ENCODE measurements around the gene RAD51B.
A peak's percentile ranks its signal among the peaks of the same experiment; 100 is the strongest.

RAD51B gene

DNA sequence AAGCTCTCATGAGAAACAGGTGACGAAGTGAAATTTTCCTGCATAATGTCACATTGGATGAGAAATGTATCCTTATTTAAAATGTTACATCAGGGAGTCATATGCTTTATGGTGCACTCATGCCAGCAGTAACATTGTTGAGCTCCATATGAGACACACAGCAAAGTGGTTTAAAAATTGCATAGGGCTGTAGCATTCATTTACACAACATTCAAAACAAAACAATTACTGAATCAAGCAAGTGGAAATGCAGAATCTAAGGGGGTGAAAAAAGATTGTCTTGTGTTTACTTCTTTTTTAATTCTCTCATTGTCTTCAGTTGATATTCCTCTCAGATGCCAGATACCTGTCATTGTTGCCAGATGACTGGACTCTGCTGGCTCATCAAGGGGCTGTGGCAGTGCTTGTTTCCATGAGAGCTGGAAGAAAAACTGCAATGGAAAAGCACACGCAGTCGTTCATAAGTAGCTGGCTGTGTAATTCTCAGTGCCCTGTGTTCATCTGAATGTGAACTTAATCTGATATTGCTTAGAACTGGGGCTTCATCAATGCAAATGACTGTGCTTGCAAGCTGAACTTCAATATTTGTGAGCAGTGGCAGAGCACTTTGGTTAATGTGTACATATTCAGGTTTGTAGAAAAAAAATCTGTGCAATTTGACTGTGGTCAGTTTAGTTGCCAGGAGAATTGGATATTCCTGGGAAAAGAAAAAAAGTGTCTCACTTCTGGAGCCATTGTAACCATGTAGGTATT lies 305.6 kb downstream of the RAD51B start:
- no peak for DNase-seq

DNA sequence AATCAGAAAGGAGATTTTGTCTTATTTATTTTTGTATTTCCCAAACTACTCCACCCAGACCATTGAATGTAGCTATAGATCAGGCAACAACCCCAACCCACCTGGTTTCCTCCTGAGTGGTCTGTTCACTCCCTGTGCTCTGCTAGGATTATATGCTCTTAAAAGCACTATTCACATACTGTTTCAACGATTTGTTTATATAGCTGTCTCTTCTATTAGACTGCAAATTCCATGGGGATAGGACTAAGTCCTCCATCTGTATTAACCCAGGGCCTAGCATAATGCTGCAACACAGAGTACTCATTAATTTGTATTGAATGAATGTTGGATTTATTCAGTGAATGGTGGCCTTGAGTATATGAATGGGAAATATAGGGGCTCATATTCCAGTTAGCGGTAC lies 307.6 kb downstream of the RAD51B start:
- DNase-seq: no peak

DNA sequence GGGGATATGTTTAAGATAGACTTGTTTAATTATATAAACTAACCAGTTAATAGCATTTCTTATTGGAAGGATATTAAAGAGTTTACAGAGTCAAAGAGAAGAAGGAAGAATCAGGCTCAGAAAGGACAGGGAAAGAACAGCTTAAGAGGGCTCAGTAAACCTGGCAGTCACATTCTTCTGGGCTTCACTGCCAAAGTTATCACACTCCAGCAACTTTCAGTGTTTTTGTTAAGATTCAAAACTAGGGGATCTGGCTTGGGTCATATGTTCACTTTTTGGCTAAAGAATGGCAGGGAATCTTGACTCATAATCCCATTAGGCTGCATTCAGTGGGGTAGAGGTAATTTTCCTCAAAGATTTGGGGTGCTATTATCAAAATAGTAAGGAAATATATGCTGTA lies 312.3 kb downstream of the RAD51B start:
- no peak for DNase-seq

DNA sequence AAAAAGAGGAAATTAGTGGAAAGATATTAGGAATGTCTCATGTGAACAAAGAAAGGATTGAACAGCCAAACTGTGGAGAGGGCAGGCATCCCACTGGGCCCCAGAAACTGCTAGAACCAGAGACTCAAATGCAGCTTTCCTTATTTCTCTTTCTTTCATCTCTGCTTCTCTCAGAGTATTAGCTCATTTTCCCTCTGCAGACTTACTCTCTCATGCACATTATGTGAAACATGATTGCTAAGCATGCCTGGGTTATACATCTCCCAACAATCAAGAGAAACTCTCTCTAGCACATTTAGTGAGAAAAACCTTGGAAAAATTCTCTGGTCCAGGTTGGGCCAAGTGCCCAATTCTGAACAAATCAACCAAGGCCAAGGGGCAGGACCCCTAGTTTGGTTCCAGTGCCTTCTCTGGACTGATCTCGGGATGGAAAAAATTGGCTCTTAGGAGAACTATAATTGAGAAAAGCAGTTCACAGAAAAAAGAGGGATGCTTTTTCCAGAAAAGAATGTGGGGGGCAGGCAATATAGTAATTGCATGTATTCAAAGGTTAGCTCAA lies 313.1 kb downstream of the RAD51B start:
- DNase-seq: no peak

DNA sequence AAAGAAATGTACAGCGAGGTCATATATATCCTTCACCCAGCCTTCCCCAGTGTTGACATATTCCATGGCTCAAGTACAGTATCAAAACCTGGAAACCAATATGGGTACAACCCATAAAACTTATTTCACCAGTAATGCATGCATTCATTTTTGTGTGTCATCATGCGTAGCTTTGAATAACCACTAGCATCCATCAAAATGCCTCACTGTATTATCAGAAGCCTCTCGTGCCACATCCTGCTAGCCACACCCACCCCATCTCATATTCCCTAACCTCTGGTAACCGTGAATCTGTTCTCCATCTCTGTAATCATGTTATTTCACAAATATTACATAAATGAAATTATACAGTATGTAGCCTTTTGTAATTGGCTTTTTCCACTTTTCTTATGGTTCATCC lies 314.3 kb downstream of the RAD51B start:
- DNase-seq: no peak

DNA sequence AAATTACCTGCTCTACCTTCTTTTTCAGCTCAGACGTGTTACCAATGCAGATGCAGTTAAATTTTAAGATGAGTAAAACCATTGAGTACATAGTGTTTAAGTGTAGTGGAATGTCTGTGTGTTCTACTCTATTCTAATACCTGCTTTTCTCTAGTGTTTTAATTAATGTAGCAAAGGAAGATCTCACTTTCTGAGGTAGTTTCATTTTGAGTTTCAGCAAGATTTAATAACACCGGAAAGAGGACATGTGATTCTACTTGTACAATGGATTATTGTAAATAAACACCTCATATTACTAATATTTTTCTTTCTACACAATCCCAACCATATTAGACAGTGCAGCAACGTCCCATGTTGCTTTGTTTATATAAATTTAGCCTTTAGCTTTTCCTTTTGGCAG lies 315.4 kb downstream of the RAD51B start:
- no peak for DNase-seq

DNA sequence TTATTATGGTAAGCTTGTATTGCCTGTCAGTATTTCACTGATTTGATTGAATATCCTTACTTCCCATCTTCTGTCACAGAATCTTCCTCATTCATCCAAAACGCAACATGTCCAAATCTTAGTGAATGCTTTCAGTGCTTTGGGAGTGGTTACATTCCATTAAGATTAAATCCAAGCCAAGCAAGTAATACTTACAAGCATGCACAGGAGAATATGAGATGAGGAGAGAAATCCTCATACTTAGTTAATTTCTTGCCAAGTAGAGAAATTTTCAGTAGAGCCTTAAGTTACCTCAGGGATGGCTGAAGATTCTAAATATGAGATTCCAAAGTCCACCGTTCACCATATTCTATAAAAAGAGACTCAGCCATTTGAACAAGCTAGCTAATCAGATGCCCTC lies 316.0 kb downstream of the RAD51B start:
- DNase-seq: no peak

DNA sequence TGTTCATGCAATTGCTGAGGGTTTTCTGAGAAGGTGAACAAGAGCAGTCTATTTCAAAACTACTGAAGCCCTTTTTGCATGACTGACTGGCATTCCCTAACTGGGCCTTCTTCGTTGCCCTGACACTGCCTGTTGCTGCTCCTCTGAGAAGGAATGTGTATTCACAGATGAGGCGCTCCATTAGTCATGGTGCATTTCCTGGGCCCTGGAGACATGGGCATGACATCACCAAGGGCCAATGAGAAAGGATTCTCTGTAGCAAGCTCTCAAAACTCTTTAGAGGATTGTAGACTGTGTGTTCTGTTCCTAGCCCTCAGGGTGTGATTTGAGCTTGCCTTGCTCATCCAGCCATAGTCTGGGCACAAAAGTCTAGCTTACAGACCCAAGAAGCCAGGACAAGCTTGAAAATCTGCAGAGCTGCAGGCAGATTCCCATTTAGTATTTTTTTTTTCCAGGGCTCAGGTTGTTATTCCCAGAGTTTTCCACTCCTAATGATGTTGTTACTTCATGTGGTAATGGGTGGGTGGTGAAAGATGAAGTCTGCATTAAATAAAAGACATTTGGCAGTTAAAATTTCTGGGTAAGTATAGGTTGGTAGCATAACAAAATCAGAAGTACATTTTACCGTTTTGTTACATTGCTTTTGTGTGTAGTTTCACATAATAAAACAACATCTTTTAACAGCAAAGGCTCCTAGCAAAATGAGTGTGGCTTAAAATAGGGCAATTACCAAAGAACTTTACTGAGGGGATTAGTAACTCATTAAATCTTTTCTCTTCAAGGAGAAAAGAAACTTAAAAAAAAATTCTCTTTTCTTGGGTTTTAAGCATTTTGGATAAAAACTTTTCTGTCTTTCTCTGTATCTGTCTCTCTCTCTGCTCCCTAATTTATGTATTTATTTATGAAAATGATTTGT lies 318.4 kb downstream of the RAD51B start:
- peak; percentile 12 for DNase-seq

DNA sequence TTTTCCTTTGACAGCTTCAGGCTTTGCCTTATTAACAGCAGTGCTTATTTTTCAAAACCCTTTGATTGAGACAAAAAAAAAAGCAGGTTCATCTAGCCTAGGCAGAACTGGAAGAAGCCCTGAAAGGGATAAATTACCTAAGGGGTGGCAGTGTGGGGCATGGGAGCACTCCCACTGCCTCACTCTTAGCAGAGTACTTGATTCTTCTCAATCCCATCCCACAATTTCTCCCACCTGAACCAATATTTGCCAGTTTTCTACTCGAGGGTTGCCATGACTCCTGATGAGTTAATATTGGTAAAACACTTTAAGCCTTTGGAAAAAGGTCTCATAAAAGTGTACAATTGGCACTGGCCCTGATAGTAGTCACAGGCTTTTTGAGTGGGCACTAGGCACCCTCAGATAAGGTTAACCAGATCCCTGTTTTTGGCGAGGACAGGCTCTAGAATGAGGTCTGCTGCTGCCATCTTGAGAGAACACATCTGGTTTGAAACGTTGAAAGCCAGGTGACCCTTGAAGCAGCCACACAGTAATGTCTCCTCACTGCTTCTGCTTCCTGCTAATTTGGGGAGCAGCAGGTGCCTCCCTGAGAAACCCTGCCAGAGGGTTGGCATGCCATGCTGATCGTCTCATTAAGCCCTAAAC lies 320.0 kb downstream of the RAD51B start:
- DNase-seq: no peak

DNA sequence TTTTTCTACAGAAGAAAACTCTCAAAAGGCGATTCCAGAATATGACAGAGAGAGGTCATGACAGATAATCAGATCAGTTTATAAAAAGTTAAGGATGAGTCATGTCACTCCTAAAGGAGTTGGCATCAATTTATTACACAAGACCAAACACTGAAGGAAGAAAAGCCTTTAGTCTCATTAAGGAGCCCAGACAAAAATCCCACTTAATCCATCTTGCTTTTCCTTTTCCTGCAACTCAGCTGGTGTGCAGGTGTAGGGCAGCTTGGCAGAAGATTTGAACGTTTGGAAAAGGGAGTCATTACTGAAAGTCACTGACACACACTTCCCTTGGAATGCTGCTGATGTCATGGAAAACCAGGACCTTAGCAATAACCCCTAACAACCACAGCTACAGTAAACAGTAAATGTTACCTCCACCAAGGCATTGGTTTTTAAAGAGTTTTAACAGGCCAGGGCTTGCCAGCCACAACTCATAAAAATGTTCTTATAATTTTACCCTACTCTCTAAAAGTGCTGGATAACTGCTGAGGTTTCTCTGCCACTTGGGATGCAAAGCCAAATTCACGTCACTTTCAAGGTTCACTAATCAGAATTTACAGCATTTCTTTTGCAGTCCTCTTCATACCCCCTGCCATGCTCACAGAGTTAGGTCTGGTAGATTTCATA lies 320.6 kb downstream of the RAD51B start:
- DNase-seq: no peak

DNA sequence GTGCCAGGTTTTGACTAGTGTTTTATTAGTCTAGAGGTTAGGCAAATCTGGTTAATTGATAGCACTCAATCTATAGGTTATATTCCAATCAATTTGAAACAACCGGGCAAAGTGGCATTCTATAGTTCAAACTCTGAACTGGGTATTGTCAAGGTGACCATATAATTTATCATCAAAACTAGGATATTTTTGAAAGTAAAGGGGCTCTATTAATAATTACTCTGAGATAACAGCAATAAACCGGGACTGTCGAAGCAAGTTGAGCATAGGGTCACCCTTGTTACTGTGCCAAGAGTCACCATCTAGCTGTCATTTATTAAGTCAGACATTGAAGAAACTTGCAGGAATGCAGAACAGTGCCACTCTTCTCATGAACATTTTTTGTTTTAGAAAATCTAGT lies 321.2 kb downstream of the RAD51B start:
- no peak for DNase-seq

DNA sequence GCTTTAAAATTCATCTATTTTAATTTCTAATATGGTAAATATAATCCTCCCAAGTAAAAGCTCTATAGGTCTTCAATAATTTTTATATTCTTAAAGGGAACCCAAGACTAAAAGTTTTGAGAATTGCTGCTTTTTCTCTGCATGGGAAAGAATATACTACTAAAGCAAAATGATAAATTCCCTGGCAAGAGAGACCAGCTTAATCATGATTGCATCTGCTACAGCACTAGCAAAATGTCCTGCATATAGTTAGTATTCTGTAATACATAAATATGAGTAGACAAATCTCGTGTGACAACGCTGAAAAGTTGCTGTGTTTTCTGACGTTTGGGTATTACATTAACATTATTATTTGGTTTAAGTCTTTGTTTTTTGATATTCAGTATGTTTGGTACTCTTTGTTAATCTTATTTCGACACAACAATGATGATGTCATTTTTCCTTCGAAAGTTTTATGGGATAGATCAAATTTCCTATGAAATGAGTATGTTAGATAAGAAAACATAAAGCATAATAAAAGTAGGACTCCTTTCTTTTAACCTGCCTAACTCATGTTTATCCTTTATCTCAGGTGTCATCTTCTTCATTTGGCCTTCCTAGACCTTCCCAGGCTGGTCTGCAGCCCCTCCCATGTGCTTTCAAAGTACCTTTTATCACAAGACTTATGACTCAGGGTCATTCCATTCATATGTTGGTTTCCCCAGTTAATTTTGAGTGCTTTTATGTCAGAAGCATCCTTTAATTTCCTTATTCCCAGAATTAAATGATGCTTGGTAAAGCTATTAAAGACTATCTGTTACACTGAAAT lies 321.9 kb downstream of the RAD51B start:
- no peak for DNase-seq

DNA sequence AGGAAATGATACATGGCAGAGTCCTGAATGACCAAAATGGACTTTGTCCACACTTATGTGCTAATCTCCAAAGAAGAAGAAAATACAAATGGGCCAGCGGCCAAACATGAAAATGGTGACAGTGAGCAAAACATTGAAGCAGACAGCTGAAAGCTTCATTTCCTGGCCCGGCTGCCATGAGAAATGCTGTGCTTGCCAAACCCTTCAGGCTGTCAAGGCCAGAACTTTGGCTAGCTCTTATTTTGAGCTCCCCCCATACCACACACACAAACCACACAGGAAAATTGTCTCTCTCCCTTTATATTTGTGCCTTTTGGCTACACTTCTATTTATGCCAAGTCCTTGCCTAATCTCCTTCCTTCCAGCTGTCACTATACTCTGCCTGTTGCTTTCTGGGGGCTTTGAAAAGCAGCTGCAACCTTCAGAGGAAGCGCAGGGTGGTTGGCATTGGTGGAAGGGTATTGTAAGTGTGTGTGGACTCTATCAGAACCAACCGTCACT lies 323.8 kb downstream of the RAD51B start:
- no peak for DNase-seq

DNA sequence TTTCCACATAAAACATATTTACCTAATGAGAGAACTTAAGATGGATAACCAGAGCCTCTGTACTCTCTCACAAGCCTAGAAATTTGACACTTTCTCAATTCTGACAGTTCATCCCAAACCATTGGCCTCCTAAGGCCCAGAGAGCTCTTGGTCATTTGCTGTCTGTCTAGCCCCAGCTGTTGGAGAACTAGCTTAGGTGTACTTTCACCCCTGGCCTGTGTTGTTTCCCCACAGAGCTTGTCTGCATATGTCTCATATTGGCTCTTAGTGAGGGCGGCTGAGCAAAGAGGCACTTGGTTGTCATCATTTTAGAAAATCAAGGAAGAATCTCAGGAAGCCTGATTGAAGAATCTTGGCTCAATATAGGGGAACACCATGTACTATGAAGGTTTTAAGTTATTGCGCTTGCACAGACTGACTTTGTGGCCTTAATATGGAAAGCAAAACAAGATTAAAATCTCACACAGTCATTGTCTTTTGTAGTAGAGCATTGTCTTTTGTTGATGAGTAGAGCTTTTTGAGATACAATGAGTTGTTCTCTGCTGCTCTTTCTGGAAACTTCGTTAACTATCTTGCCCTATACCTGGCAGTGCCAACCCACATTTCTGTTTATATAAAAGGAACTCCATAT lies 324.6 kb downstream of the RAD51B start:
- peak; percentile 7 for DNase-seq

DNA sequence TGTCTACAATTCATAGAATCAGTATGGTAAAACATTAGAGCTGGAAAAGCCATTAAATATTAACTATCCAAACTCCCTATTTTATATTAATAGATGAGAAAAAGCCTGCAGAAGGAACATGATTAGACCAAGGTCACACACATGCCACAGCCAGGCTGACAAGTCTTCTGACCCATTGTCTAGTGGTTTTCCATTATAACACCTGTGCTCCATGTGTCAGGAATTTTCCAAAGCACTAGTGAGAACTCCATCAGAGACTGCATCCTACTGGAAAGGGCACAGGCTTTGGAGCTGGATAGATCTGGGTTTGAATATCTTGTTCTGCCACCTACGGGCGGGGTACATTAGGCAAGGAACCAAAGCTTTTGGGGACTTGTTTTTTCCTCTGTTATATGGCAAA lies 325.5 kb downstream of the RAD51B start:
- DNase-seq: no peak

DNA sequence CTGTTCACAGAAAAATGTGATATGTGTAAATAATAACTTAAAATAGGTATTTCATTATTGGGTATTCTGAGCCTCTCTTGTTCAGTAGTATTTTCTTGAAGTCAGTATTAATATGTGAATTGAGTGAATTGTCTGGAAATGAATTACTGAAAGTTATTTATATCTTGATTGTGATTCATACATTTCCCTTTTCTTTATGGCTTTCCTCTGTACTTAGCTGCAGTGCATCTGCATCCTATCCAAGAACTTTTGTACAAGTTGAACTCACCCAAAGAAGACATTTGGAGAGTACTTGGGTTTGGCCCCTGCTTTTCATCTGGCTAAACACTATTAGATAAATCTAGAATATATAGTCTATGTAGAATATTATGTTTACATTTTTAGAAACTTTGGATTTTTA lies 326.0 kb downstream of the RAD51B start:
- DNase-seq: no peak

DNA sequence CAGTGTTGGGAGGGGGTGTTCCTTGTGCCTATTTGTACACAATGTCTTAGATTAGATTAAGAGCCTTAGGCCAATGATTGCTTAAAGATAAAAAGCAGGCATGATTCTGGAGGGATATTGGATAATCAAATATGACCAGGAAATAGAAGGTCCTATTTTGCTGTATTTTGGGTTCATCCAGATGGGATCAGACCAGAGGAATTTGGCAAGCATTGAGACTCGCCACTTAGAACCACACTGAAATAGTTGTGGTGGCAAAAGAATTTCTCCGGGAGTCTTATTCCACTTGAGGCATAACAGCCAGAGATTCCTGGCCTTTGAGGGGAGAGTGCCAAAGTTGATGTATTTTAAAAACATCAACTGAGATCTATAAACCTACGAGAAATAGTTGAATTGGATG lies 327.2 kb downstream of the RAD51B start:
- no peak for DNase-seq

DNA sequence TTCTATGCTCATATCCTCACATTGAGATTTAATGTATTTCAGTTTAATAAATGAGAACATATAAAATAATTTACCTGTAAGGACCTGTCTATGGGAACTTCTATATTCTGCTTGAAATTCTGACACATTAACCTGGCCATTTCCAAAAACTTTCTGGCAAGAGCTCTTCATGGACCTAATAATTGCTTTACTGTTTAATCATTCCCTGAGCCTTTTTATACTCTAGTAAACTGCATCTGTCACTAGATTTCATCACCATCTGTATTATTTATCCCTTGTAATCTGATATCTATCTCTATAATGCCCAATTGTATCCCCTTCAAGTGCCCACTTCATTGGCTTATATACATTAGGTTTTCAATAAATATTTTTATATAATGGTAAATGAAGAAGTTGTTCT lies 327.7 kb downstream of the RAD51B start:
- no peak for DNase-seq

DNA sequence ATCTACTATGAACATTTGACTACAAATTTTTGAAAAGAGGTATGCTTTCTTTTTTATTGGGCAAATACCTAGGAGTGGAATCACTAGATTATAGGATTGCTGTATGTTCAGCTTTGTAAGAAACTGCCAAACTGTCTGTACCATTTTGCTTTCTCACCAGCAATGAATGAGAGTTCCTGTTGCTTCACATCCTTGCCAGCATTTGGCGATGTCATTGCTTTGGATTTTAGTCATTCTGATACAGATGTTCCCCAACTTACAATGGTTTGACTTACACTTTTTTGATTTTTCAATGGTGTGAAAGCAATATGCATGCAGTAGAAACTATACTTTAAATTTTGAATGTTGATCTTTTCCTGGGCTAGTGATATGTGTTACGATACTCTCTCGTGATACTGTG lies 328.7 kb downstream of the RAD51B start:
- no peak for DNase-seq

DNA sequence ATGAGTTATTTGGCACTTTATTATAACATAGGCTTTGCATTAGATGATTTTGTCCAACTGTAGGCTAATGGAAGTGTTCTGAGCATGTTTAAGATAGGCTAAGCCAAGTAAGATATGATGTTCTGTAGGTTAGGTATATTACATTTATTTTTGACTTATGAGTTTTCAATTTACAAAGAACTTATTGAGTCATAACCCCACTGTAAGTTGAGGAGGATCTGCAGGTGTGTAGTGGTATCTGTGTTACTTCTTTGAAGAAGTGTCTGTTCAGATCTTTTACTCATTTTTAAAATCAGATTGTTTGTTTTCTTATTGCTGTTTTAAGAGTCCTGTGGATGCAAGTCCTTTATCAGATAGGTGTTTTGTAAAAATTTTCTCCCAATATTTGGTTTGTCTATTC lies 329.2 kb downstream of the RAD51B start:
- DNase-seq: no peak

DNA sequence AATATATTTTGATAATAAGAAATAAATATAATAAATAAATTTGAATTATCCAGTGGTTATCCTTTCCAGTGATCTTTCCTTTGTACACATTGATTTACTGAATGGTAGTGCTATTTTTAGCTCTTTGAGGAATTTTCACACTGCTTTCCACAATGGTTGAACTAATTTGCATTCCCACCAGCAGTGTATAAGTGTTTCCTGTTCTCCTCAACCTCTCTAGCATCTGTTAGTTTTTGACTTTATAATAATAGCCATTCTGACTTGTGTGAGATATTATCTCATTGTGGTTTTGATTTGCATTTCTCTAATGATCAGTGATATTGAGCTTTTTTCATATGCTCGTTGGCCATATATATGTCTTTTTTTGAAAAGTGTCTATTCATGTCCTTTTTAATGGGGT lies 333.7 kb downstream of the RAD51B start:
- DNase-seq: no peak

All from OCI-M1 (cell line).